Measurements from ENCODE around the gene UVRAG.
"Not testable (repeated sequence)": the region's sequence is repeated elsewhere in the genome, so short reads cannot be mapped to it uniquely, and the experiment has no call there.

GRCh38 chr11:75979075-75979474 is 164.1 kb downstream of the UVRAG start:
- TF ChIP-seq ZNF133 (tag by site-specific recombination; IDR thresholded peaks at IDR 0.05); ZNF16 (tag by site-specific recombination; IDR thresholded peaks at IDR 0.05; ENCODE audit: low read depth); ZBTB26 (tag by site-specific recombination; optimal IDR thresholded peaks at IDR 0.05); TRIM28 (IDR thresholded peaks at IDR 0.05; ENCODE audit: borderline replicate concordance, low read length); ZNF394 (tag by site-specific recombination; IDR thresholded peaks at IDR 0.05; ENCODE audit: borderline replicate concordance); ZNF146 (tag by site-specific recombination; IDR thresholded peaks at IDR 0.05); ZNF530 (tag by site-specific recombination; IDR thresholded peaks at IDR 0.05; ENCODE audit: low read depth): not testable (repeated sequence)
- TF ChIP-seq, protein P1, sequence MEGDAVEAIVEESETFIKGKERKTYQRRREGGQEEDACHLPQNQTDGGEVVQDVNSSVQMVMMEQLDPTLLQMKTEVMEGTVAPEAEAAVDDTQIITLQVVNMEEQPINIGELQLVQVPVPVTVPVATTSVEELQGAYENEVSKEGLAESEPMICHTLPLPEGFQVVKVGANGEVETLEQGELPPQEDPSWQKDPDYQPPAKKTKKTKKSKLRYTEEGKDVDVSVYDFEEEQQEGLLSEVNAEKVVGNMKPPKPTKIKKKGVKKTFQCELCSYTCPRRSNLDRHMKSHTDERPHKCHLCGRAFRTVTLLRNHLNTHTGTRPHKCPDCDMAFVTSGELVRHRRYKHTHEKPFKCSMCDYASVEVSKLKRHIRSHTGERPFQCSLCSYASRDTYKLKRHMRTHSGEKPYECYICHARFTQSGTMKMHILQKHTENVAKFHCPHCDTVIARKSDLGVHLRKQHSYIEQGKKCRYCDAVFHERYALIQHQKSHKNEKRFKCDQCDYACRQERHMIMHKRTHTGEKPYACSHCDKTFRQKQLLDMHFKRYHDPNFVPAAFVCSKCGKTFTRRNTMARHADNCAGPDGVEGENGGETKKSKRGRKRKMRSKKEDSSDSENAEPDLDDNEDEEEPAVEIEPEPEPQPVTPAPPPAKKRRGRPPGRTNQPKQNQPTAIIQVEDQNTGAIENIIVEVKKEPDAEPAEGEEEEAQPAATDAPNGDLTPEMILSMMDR (tag by site-specific recombination; IDR thresholded peaks at IDR 0.05) = not testable (repeated sequence)

Data from HEK293 (cell line).